GM23338 (cell line): ENCODE data around the gene LRRC51. TPM values are rescaled to one million over a fixed set of nuclear protein-coding genes. Genes with fewer than 3 reads are reported as not detected.
A peak's percentile ranks its signal among the peaks of the same experiment; 100 is the strongest.

Source experiments
- ATAC-seq: fragments of 200-7000 bp; cut with Tn5 transposase; 3 replicates; pipeline ENCODE4 v1.9.1; 2020
- DNase-seq: peaks from one replicate; pipeline ENCODE4 v3.0.0-alpha.2; 2015; ENCODE audit warnings: low spot score
- H2AFZ ChIP-seq: fragments of 200-600 bp; sonication (generic); 2 replicates; pipeline ENCODE4 v1.8.0; 2016; ENCODE audit warnings: antibody characterized with exemption, mild to moderate bottlenecking, moderate library complexity
- H3F3A ChIP-seq: fragments of 200-600 bp; sonication (generic); replicated peaks from 2 replicates; pipeline ENCODE4 v1.8.0; 2017; ENCODE audit warnings: antibody characterized with exemption, mixed run types, low read depth
- H3K27ac ChIP-seq: fragments of 200-600 bp; sonication (generic); 2 replicates; pipeline ENCODE4 v1.6.1; 2016; ENCODE audit warnings: low read depth
- H3K27me3 ChIP-seq: fragments of 200-600 bp; sonication (generic); 2 replicates; pipeline ENCODE4 v1.8.0; 2016; ENCODE audit warnings: mild to moderate bottlenecking, mixed run types, moderate library complexity; ENCODE audit not compliant: insufficient read depth
- H3K36me3 ChIP-seq: fragments of 200-600 bp; sonication (generic); 2 replicates; pipeline ENCODE4 v1.8.0; 2016; ENCODE audit warnings: mild to moderate bottlenecking; ENCODE audit not compliant: insufficient read depth
- H3K4me1 ChIP-seq: fragments of 200-600 bp; sonication (generic); 2 replicates; pipeline ENCODE4 v1.8.0; 2016; ENCODE audit warnings: mild to moderate bottlenecking, moderate library complexity; ENCODE audit not compliant: insufficient read depth
- H3K4me2 ChIP-seq: fragments of 200-600 bp; sonication (generic); 2 replicates; pipeline ENCODE4 v1.7.1; 2017; ENCODE audit warnings: mixed run types
- H3K4me3 ChIP-seq: fragments of 200-600 bp; sonication (generic); 2 replicates; pipeline ENCODE4 v1.6.1; 2016; ENCODE audit warnings: mixed run types
- H3K79me2 ChIP-seq: fragments of 200-600 bp; sonication (generic); replicated peaks from 2 replicates; pipeline ENCODE4 v1.8.0; 2017; ENCODE audit warnings: mild to moderate bottlenecking; ENCODE audit not compliant: insufficient read depth
- H3K9me2 ChIP-seq: fragments of 200-600 bp; sonication (generic); 2 replicates; pipeline ENCODE4 v1.8.0; 2017; ENCODE audit not compliant: insufficient read depth
- H4K20me1 ChIP-seq: fragments of 200-600 bp; sonication (generic); replicated peaks from 2 replicates; pipeline ENCODE4 v1.8.0; 2017; ENCODE audit warnings: mild to moderate bottlenecking; ENCODE audit not compliant: insufficient read depth
- H3K27ac Mint-ChIP-seq: 2 replicates; pipeline ENCODE4 v1.8.0; 2020; ENCODE audit warnings: inconsistent platforms, mild to moderate bottlenecking, moderate library complexity, mixed read lengths
- H3K27me3 Mint-ChIP-seq: 3 replicates; pipeline ENCODE4 v1.8.0; 2022; ENCODE audit warnings: low read depth, mild to moderate bottlenecking, moderate library complexity, mixed read lengths, inconsistent platforms; ENCODE audit not compliant: insufficient read depth, poor library complexity
- H3K36me3 Mint-ChIP-seq: 3 replicates; pipeline ENCODE4 v1.8.0; 2021; ENCODE audit warnings: low read depth, mild to moderate bottlenecking, inconsistent platforms, moderate library complexity, mixed read lengths
- H3K4me1 Mint-ChIP-seq: 3 replicates; pipeline ENCODE4 v1.8.0; 2020; ENCODE audit warnings: mild to moderate bottlenecking, inconsistent platforms, mixed read lengths
- H3K4me3 Mint-ChIP-seq: 3 replicates; pipeline ENCODE4 v1.8.0; 2021; ENCODE audit warnings: moderate library complexity, mild to moderate bottlenecking, inconsistent platforms, mixed read lengths
- H3K9me3 Mint-ChIP-seq: 3 replicates; pipeline ENCODE4 v1.8.0; 2020; ENCODE audit warnings: moderate library complexity, mild to moderate bottlenecking, inconsistent platforms, mixed read lengths
- CREB1 ChIP-seq: fragments of 250-450 bp; sonication (Bioruptor Pico); IDR thresholded peaks from 2 replicates; pipeline ENCODE4 v1.5.0; 2020; ENCODE audit warnings: low read depth, mild to moderate bottlenecking, moderate library complexity
- CTCF ChIP-seq, 2 experiments: fragments of 200-600 bp in 1 of 2; sonication (generic) in 1 of 2; conservative IDR thresholded peaks; 2 replicates each; pipeline versions ENCODE4 v1.5.1 to v1.6.1; 2016 to 2017; ENCODE audit warnings: antibody characterized with exemption in 2 of 2, low read depth in 2 of 2, mild to moderate bottlenecking in 2 of 2, moderate library complexity in 1 of 2
- EZH2 ChIP-seq: fragments of 200-600 bp; sonication (generic); IDR thresholded peaks from one replicate; pipeline ENCODE4 v1.8.0; 2017; ENCODE audit warnings: antibody characterized with exemption, mild to moderate bottlenecking, low read depth; ENCODE audit not compliant: unreplicated experiment
- EZH2phosphoT487 ChIP-seq: fragments of 200-600 bp; sonication (generic); IDR thresholded peaks from one replicate; pipeline ENCODE4 v1.8.1; 2018; ENCODE audit warnings: antibody characterized with exemption; ENCODE audit not compliant: unreplicated experiment
- JUNB ChIP-seq: IDR thresholded peaks from one replicate; pipeline ENCODE4 v1.6.1; 2016; ENCODE audit warnings: antibody characterized with exemption; ENCODE audit not compliant: unreplicated experiment
- NANOG ChIP-seq: IDR thresholded peaks from 2 replicates; pipeline ENCODE4 v1.6.1; 2016; ENCODE audit warnings: antibody characterized with exemption, borderline replicate concordance
- POLR2AphosphoS5 ChIP-seq: IDR thresholded peaks from 2 replicates; pipeline ENCODE4 v1.6.1; 2016; ENCODE audit warnings: antibody characterized with exemption, low read depth
- STAT1 ChIP-seq: IDR thresholded peaks from one replicate; pipeline ENCODE4 v1.6.1; 2016; ENCODE audit warnings: antibody characterized with exemption; ENCODE audit not compliant: unreplicated experiment
- ZNF114 ChIP-seq: fragments of 250-450 bp; sonication (Bioruptor Pico); IDR thresholded peaks from 2 replicates; pipeline ENCODE4 v1.5.0; 2020; ENCODE audit warnings: mild to moderate bottlenecking, moderate library complexity
- ZNF331 ChIP-seq: fragments of 250-450 bp; sonication (Bioruptor Pico); IDR thresholded peaks from 2 replicates; pipeline ENCODE4 v1.5.0; 2020; ENCODE audit warnings: low read depth, mild to moderate bottlenecking, moderate library complexity
- ZNF462 ChIP-seq: fragments of 250-450 bp; sonication (Bioruptor Pico); IDR thresholded peaks from 2 replicates; pipeline ENCODE4 v1.5.0; 2020; ENCODE audit warnings: mild to moderate bottlenecking, moderate library complexity
- polyA plus RNA-seq: library from polyadenylated mRNA; unstranded; fragments of >200 nt; fragmentation: Nextera tagmentation; extraction: Ambion mirVana; gene quantifications from 2 replicates; pipeline ENCODE4 v1.2.1, GENCODE V29; 2016
- total RNA-seq: library from RNA; depleted of rRNA; stranded (reverse); fragments of >200 nt; shearing (Covaris generic); gene quantifications from 2 replicates; pipeline ENCODE4 v1.2.3, GENCODE V29; 2014
- TF ChIP-seq, protein P1 (sequence below): IDR thresholded peaks from one replicate; pipeline ENCODE4 v1.6.1; 2018; ENCODE audit warnings: antibody characterized with exemption; ENCODE audit not compliant: unreplicated experiment
- TF ChIP-seq, protein P2 (sequence below): IDR thresholded peaks from 2 replicates; pipeline ENCODE4 v1.6.1; 2016; ENCODE audit warnings: antibody characterized with exemption

The LRRC51 gene
- total and polyA plus RNA-seq, 2 experiments from 2014 or later, result 3.6 to 4.2 TPM

- peak overlapping the region; percentile 99 for H3K27ac Mint-ChIP-seq
- H3K36me3 Mint-ChIP-seq, result 0 out of 3 replicates have a peak, but pooled peaks cover 2% of the 10 kb centered on the region
- H3K9me3 Mint-ChIP-seq, result no peaks in the 10 kb centered on the region
Measured at GRCh38 chr11:72081184-72081644, 564 bp downstream of the LRRC51 start.

More at GRCh38 chr11:72081184-72081644, 564 bp downstream of the LRRC51 start:
- Histone ChIP-seq H3K4me2 (peak overlapping the region; percentile 59), H3K9me2 (no peaks in the 10 kb centered on the region), H3K79me2 (peaks cover 37% of the 10 kb centered on the region), H3K27me3 (no peaks in the 10 kb centered on the region), H4K20me1 (peaks cover 15% of the 10 kb centered on the region; the same call in 1 of the 2 replicates), H3K36me3 (no peaks in the 10 kb centered on the region), H2AFZ (peak overlapping the region; percentile 11), H3K27ac (peak overlapping the region; percentile 91), H3F3A (no peaks in the 10 kb centered on the region), H3K4me1 (0 out of 2 replicates have a peak, but pooled peaks cover 8% of the 10 kb centered on the region), H3K4me3 (peak overlapping the region; percentile 50)
- TF ChIP-seq, protein P1, sequence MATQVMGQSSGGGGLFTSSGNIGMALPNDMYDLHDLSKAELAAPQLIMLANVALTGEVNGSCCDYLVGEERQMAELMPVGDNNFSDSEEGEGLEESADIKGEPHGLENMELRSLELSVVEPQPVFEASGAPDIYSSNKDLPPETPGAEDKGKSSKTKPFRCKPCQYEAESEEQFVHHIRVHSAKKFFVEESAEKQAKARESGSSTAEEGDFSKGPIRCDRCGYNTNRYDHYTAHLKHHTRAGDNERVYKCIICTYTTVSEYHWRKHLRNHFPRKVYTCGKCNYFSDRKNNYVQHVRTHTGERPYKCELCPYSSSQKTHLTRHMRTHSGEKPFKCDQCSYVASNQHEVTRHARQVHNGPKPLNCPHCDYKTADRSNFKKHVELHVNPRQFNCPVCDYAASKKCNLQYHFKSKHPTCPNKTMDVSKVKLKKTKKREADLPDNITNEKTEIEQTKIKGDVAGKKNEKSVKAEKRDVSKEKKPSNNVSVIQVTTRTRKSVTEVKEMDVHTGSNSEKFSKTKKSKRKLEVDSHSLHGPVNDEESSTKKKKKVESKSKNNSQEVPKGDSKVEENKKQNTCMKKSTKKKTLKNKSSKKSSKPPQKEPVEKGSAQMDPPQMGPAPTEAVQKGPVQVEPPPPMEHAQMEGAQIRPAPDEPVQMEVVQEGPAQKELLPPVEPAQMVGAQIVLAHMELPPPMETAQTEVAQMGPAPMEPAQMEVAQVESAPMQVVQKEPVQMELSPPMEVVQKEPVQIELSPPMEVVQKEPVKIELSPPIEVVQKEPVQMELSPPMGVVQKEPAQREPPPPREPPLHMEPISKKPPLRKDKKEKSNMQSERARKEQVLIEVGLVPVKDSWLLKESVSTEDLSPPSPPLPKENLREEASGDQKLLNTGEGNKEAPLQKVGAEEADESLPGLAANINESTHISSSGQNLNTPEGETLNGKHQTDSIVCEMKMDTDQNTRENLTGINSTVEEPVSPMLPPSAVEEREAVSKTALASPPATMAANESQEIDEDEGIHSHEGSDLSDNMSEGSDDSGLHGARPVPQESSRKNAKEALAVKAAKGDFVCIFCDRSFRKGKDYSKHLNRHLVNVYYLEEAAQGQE, result no peak
- TF ChIP-seq POLR2AphosphoS5 (no peak), EZH2phosphoT487 (no peak), ZNF331 (CRISPR knock-in tag) (no peak), ZNF462 (CRISPR knock-in tag) (no peak), STAT1 (no peak), NANOG (no peak), JUNB (no peak), EZH2 (no peak), CTCF (conservative IDR thresholded peaks at IDR 0.05; ENCODE audit: low read depth in 2 of 2) (no peak), ZNF114 (CRISPR knock-in tag) (no peak), CREB1 (CRISPR knock-in tag) (no peak)
- TF ChIP-seq, protein P2, sequence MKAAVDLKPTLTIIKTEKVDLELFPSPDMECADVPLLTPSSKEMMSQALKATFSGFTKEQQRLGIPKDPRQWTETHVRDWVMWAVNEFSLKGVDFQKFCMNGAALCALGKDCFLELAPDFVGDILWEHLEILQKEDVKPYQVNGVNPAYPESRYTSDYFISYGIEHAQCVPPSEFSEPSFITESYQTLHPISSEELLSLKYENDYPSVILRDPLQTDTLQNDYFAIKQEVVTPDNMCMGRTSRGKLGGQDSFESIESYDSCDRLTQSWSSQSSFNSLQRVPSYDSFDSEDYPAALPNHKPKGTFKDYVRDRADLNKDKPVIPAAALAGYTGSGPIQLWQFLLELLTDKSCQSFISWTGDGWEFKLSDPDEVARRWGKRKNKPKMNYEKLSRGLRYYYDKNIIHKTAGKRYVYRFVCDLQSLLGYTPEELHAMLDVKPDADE, result no peak
- DNase-seq (no peak), ATAC-seq (no peak)
- H3K27me3 Mint-ChIP-seq, result peaks cover 4% of the 10 kb centered on the region
- H3K4me1 Mint-ChIP-seq, result peaks cover 23% of the 10 kb centered on the region
- peak overlapping the region; percentile 86 for H3K4me3 Mint-ChIP-seq
